Transverse colon (tissue), 4 donors: Measurements from ENCODE around the gene SMC4. TPM values are rescaled to one million over a fixed set of nuclear protein-coding genes. Genes with fewer than 3 reads are reported as not detected.

Experiments
- DNase-seq: peaks from one replicate; pipeline ENCODE4 v3.0.0-alpha.2; 2019
- H3K27ac ChIP-seq, 4 donors: fragments of 200-600 bp; sonication (generic); 2 replicates each; pipeline ENCODE4 v1.5.1; 2016 to 2018; ENCODE audit warnings: inconsistent platforms in 4 of 4
- H3K27me3 ChIP-seq: fragments of 200-600 bp; sonication (generic); 2 replicates; pipeline ENCODE4 v1.5.1; 2017; ENCODE audit warnings: inconsistent platforms
- H3K36me3 ChIP-seq, 4 donors: fragments of 200-600 bp; sonication (generic); 2 replicates each; pipeline ENCODE4 v1.5.1; 2017 to 2019; ENCODE audit warnings: inconsistent platforms in 4 of 4
- H3K4me1 ChIP-seq, 4 donors: fragments of 200-600 bp; sonication (generic); 2 replicates each; pipeline ENCODE4 v1.5.1; 2017 to 2020; ENCODE audit warnings: inconsistent platforms in 4 of 4
- H3K4me3 ChIP-seq, 4 donors: fragments of 200-600 bp; sonication (generic); 1 replicate in 1 of 4; 2 replicates in 3 of 4; pipeline versions ENCODE4 v1.5.1 to v1.6.1; 2017 to 2019; ENCODE audit warnings: inconsistent platforms in 4 of 4
- H3K9me3 ChIP-seq, 2 donors: fragments of 200-600 bp; sonication (generic); 2 replicates each; pipeline ENCODE4 v1.5.1; 2017 to 2019; ENCODE audit warnings: inconsistent platforms in 2 of 2
- EP300 ChIP-seq: sonication (generic); formaldehyde crosslinking; IDR thresholded peaks from one replicate; pipeline ENCODE4 v1.6.1; 2017; ENCODE audit warnings: antibody characterized with exemption, low read depth
- POLR2A ChIP-seq: fragments of 450-650 bp; IDR thresholded peaks from one replicate; pipeline ENCODE4 v1.6.1; 2016; ENCODE audit warnings: antibody characterized with exemption, mild to moderate bottlenecking, moderate library complexity
- POLR2AphosphoS5 ChIP-seq, 3 donors: sonication (generic); formaldehyde crosslinking; IDR thresholded peaks; one replicate each; pipeline ENCODE4 v1.6.1; 2016; ENCODE audit warnings: antibody characterized with exemption in 3 of 3
- WGBS, 2 donors: methylation state at CpG; one replicate each; pipeline ENCODE4 v1.1.5; 2018; ENCODE audit warnings: low coverage in 1 of 2; 5-methylcytosine and 5-hydroxymethylcytosine counted together
- in situ Hi-C, 4 donors: fragments of 200-750 bp; cut with MboI; loops; one replicate each; pipeline versions ENCODE4 v1.15.0 to v1.15.1; 2017; ENCODE audit warnings: low sequenced_read_pairs in 3 of 4, low pct_ligation_motif_present in 1 of 4, low pct_unique_long_range_greater_than_20kb in 1 of 4
- intact Hi-C: fragments of 100-400 bp; cut with DNase I; formaldehyde crosslinking; loops from one replicate; pipeline ENCODE4 v1.15.1; 2023; ENCODE audit warnings: low total_unique reads
- total RNA-seq, 4 donors: library from RNA; depleted of rRNA; stranded (reverse); fragments of >200 nt; gene quantifications; one replicate each; pipeline ENCODE4 v1.1.0, GENCODE V29; 2016
- TF ChIP-seq, protein P1 (sequence below), 5 experiments: fragments of 200-600 bp in 3 of 5; fragments of 450-650 bp in 2 of 5; sonication (generic) in 3 of 5; IDR thresholded peaks; 1 replicate in 2 of 5; 2 replicates in 3 of 5; pipeline ENCODE4 v1.5.1; 2016 to 2017; ENCODE audit warnings: antibody characterized with exemption in 5 of 5, inconsistent platforms in 3 of 5, mild to moderate bottlenecking in 2 of 5, moderate library complexity in 1 of 5

Gene SMC4
- total RNA-seq, 4 donors from 2014 or later: 29.4 to 263 (median 57.9) TPM

DNA sequence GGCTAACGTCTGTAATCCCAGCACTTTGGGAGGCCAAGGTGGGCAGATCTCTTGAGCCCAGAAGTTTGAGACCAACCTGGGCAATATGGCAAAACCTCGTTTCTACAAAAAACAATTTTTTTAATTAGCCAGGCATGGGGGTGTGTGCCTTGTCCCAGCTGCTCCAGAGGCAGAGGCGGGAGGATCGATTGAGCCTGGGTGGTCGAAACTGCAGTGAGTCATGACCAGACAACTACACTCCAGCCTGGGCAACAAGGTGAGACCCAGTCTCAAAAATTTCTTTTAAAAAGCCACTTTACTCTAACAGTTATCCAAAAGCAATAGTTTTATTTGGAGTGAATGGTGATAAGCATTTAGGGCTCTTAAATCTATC is 37.6 kb downstream of the SMC4 start:
- in situ Hi-C loops (no loop called here), intact Hi-C loops (no loop called here)
- no peak overlapping the region for H3K27ac ChIP-seq
- H3K9me3 ChIP-seq: no peaks in the 10 kb centered on the region
- H3K27me3 ChIP-seq: no peaks in the 10 kb centered on the region
- TF ChIP-seq EP300: no peak
- TF ChIP-seq, protein P1, sequence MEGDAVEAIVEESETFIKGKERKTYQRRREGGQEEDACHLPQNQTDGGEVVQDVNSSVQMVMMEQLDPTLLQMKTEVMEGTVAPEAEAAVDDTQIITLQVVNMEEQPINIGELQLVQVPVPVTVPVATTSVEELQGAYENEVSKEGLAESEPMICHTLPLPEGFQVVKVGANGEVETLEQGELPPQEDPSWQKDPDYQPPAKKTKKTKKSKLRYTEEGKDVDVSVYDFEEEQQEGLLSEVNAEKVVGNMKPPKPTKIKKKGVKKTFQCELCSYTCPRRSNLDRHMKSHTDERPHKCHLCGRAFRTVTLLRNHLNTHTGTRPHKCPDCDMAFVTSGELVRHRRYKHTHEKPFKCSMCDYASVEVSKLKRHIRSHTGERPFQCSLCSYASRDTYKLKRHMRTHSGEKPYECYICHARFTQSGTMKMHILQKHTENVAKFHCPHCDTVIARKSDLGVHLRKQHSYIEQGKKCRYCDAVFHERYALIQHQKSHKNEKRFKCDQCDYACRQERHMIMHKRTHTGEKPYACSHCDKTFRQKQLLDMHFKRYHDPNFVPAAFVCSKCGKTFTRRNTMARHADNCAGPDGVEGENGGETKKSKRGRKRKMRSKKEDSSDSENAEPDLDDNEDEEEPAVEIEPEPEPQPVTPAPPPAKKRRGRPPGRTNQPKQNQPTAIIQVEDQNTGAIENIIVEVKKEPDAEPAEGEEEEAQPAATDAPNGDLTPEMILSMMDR (IDR thresholded peaks at IDR 0.05): no peak
- no peak for TF ChIP-seq POLR2AphosphoS5 (IDR thresholded peaks at IDR 0.05)
- no peak for TF ChIP-seq POLR2A
- no peaks in the 10 kb centered on the region for H3K4me1 ChIP-seq
- no peak for DNase-seq
- WGBS, 2 donors: 85 to 87% methylated on average over 5 of the region's 5 CpGs
- no peak overlapping the region for H3K4me3 ChIP-seq
- peaks cover 0 to 25% (median 10%) of the 10 kb centered on the region in 4 donors for H3K36me3 ChIP-seq

DNA sequence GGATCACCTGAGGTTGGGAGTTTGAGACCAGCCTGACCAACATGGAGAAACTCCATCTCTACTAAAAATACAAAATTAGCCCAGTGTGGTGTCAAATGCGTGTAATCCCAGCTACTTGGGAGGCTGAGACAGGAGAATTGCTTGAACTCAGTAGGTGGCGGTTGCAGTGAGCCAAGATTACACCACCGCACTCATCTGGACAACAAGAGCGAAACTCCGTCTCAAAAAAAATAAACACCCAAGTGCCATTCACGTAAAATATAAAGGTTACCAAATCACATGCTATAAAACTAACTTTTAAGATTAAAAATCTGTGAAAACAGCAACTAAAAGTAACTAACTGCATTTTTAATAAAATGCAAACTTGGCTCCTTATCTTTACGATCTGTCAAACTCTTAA is 41.2 kb downstream of the SMC4 start:
- H3K4me3 ChIP-seq: no peak overlapping the region
- no peak for DNase-seq
- WGBS, 2 donors: 97% methylated on average over 5 to 7 of the region's 7 CpGs
- no peaks in the 10 kb centered on the region for H3K27me3 ChIP-seq
- H3K27ac ChIP-seq: no peak overlapping the region
- no peaks in the 10 kb centered on the region for H3K4me1 ChIP-seq
- no peaks in the 10 kb centered on the region for H3K9me3 ChIP-seq
- intact Hi-C loops (no loop called here), in situ Hi-C loops (no loop called here)
- TF ChIP-seq POLR2A: no peak
- TF ChIP-seq POLR2AphosphoS5 (IDR thresholded peaks at IDR 0.05): no peak
- TF ChIP-seq, protein P1 (IDR thresholded peaks at IDR 0.05): no peak
- TF ChIP-seq EP300: no peak
- peaks cover 0 to 3% (median 0%) of the 10 kb centered on the region in 4 donors for H3K36me3 ChIP-seq

DNA sequence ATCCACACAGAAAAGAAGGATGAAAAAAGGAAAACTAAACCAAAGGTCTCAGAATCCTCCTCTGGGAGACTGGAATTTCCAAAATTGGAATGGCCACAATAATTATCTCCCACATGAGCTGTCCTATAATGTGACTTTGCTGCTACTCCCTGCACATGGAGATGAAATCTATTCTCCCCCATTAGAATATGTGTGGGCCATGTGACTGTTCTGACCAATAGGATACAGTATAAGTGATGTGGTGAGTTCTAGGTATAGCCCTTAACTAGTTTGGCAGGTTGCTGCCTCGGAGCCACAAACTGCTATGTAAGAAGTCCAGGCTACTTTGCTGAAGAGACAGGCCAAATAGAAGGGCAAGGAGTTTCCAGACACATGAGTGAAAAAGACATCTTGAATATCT is 45.0 kb downstream of the SMC4 start:
- Histone ChIP-seq H3K9me3 (no peaks in the 10 kb centered on the region), H3K4me3 (no peak overlapping the region), H3K36me3 (no peaks in the 10 kb centered on the region), H3K27me3 (no peaks in the 10 kb centered on the region), H3K4me1 (peaks cover 0 to 20% (median 8%) of the 10 kb centered on the region in 4 donors), H3K27ac (no peak overlapping the region)
- intact Hi-C loops: no loop called here
- DNase-seq: no peak
- 83 to 88% methylated on average over 1 of the region's 1 CpG for WGBS, 2 donors
- in situ Hi-C loops: no loop called here
- TF ChIP-seq POLR2A (no peak), EP300 (no peak), POLR2AphosphoS5 (IDR thresholded peaks at IDR 0.05) (no peak)
- TF ChIP-seq, protein P1 (IDR thresholded peaks at IDR 0.05): no peak

DNA sequence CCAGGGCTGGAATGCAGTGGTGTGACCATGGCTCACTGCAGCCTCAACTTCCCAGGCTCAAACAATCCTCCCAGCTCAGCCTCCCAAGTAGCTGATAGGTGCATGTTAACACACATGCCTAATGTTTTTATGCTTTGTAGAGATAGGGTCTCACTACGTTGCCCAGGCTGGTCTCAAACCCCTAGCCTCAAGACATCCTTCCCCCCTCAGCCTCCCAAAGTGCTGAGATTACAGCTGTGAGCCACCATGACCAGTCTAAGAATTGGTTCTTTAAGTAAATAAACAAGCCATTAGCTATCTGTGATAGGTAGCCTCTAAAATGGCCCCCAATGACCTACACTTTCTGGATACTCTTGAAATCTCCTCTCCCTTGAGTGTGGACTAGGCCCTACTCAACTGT is 46.4 kb downstream of the SMC4 start:
- TF ChIP-seq EP300 (no peak), POLR2A (no peak), POLR2AphosphoS5 (IDR thresholded peaks at IDR 0.05) (no peak)
- TF ChIP-seq, protein P1 (IDR thresholded peaks at IDR 0.05): no peak
- Histone ChIP-seq H3K4me3 (no peak overlapping the region), H3K4me1 (peaks cover 0 to 25% (median 11%) of the 10 kb centered on the region in 4 donors), H3K9me3 (no peaks in the 10 kb centered on the region), H3K36me3 (no peaks in the 10 kb centered on the region), H3K27me3 (no peaks in the 10 kb centered on the region), H3K27ac (no peak overlapping the region)
- WGBS, 2 donors: 100% methylated on average over 1 of the region's 1 CpG; no CpG with 5 or more reads in 1 of the 2 donors
- DNase-seq: no peak
- in situ Hi-C loops (no loop called here), intact Hi-C loops (no loop called here)
